K562 (cell line): ENCODE results near the gene ORM1. TPM values are rescaled to one million over a fixed set of nuclear protein-coding genes. Genes with fewer than 3 reads are reported as not detected.
A peak's percentile ranks its signal among the peaks of the same experiment; 100 is the strongest.

Experiments used
- ARID4B ChIP-seq: sonication (generic); formaldehyde crosslinking; IDR thresholded peaks from 2 replicates; pipeline ENCODE4 v1.8.0; 2022; ENCODE audit warnings: mild to moderate bottlenecking, missing genetic modification reagents
- ATF7 ChIP-seq: fragments of 450-650 bp; IDR thresholded peaks from 2 replicates; pipeline ENCODE4 v1.7.1; 2014; ENCODE audit warnings: mild to moderate bottlenecking, moderate library complexity
- FOXJ3 ChIP-seq: sonication (generic); formaldehyde crosslinking; IDR thresholded peaks from 2 replicates; pipeline ENCODE4 v1.4.0; 2020; ENCODE audit warnings: mild to moderate bottlenecking, missing genetic modification reagents
- MTA3 ChIP-seq: fragments of 450-650 bp; formaldehyde crosslinking; IDR thresholded peaks from 2 replicates; pipeline ENCODE4 v1.6.1; 2017; ENCODE audit warnings: mild to moderate bottlenecking, borderline replicate concordance
- NRF1 ChIP-seq, 2 experiments: fragments of 450-650 bp; IDR thresholded peaks in 1 of 2; conservative IDR thresholded peaks in 1 of 2; 2 replicates each; pipeline ENCODE4 v1.6.1; 2014; ENCODE audit warnings: mild to moderate bottlenecking in 2 of 2
- PML ChIP-seq: IDR thresholded peaks from 2 replicates; pipeline ENCODE4 v1.6.1; 2012; ENCODE audit warnings: low read length, inconsistent platforms
- SMAD1 ChIP-seq: fragments of 150-350 bp; IDR thresholded peaks from 2 replicates; pipeline ENCODE4 v1.6.1; 2014; ENCODE audit warnings: low read length, low read depth; ENCODE audit not compliant: partially characterized antibody
- SREBF2 ChIP-seq: sonication (generic); formaldehyde crosslinking; IDR thresholded peaks from 2 replicates; pipeline ENCODE4 v1.4.0; 2020; ENCODE audit warnings: mild to moderate bottlenecking, missing genetic modification reagents
- THAP12 ChIP-seq: fragments of 250-450 bp; sonication (Bioruptor Pico); IDR thresholded peaks from 2 replicates; pipeline ENCODE4 v1.9.0; 2021; ENCODE audit warnings: mild to moderate bottlenecking, inconsistent platforms
- U2AF2 ChIP-seq: fragments of 200-400 bp; formaldehyde crosslinking; optimal IDR thresholded peaks from 2 replicates; pipeline ENCODE3; 2017; ENCODE audit warnings: low read depth, mild to moderate bottlenecking, low read length
- ZFP36 ChIP-seq: fragments of 150-350 bp; IDR thresholded peaks from 2 replicates; pipeline ENCODE4 v1.6.1; 2018; ENCODE audit warnings: low read length, low read depth; ENCODE audit not compliant: partially characterized antibody
- ZNF79 ChIP-seq: fragments of 250-450 bp; sonication (Bioruptor Pico); IDR thresholded peaks from 2 replicates; pipeline ENCODE4 v1.4.0; 2020; ENCODE audit warnings: low read depth, mild to moderate bottlenecking, moderate library complexity
- polyA plus RNA-seq, 8 experiments: library from polyadenylated mRNA; depleted of rRNA in 4 of 8; stranded (reverse) in 5 of 8; unstranded in 3 of 8; fragments of >200 nt; fragmentation: Nextera tagmentation in 2 of 8; fragmentation: Illumina TruSeq in 1 of 8; extraction: Ambion mirVana in 2 of 8; extraction: Trizol in 1 of 8; gene quantifications; 2 replicates each; pipeline versions ENCODE4 v1.2.1 to v1.2.3, GENCODE V29; 2011 to 2014; ENCODE audit warnings: inconsistent platforms in 1 of 8, missing spikeins in 1 of 8
- total RNA-seq, 7 experiments: library from RNA; depleted of rRNA in 6 of 7; stranded (reverse); fragments of >200 nt in 6 of 7; fragmentation: Illumina TruSeq in 2 of 7; extraction: Trizol in 2 of 7; gene quantifications; 2 replicates each; pipeline versions ENCODE4 v1.2.1 to v1.2.3, GENCODE V29; 2011 to 2021; ENCODE audit warnings: low replicate concordance in 1 of 7
- TF ChIP-seq, protein P1 (sequence below): sonication (generic); IDR thresholded peaks from 2 replicates; pipeline ENCODE4 v1.6.1; 2016
- TF ChIP-seq, protein P2 (sequence below): fragments of 450-650 bp; IDR thresholded peaks from 2 replicates; pipeline ENCODE4 v1.6.1; 2017; ENCODE audit warnings: antibody characterized with exemption, mild to moderate bottlenecking
- TF ChIP-seq, protein P3 (sequence below): sonication (generic); formaldehyde crosslinking; IDR thresholded peaks from 2 replicates; pipeline ENCODE4 v1.9.0; 2022; ENCODE audit warnings: mild to moderate bottlenecking, missing genetic modification reagents

The ORM1 gene
- total and polyA plus RNA-seq, 9 of the 15 experiments (the other 6 are each of a cell fraction or from before 2014, with no cell fraction given): 2.9 TPM; not detected in 8

DNA sequence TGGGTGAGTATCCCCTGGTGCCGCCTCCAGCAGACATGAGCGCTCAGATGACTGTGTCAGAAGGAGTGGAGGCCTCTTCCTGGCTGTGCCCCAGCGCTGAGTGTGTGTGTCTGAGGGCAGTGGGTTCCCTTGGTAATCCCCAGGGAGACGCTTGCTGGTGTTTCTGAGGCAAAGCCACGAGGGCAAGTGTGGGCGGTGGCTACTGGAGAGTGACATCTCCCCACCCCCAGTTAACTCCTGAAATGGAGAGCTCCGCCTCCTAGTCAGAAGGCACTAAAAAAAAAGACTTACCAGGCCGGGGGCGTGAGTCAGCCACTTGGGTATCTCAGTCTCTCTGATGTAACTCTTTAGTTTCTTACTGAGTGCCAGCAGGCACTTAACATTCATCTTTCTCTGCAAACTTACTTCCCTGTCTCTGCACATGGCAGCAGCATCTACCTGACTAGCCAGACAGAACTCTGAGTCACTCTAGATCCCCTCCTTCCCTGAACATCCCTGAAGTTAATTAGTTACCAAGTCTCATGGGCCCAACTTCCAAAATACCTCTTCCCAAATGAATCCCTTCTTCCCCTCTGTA lies 26.1 kb downstream of the ORM1 start (continued):
- TF ChIP-seq ARID4B (CRISPR knock-in tag): 0 out of 2 replicates have a peak, but pooled peaks have one; percentile 39
- TF ChIP-seq FOXJ3 (CRISPR knock-in tag): no peak
- no peak for TF ChIP-seq PML
- no peak for TF ChIP-seq THAP12 (CRISPR knock-in tag)
- TF ChIP-seq, protein P1, sequence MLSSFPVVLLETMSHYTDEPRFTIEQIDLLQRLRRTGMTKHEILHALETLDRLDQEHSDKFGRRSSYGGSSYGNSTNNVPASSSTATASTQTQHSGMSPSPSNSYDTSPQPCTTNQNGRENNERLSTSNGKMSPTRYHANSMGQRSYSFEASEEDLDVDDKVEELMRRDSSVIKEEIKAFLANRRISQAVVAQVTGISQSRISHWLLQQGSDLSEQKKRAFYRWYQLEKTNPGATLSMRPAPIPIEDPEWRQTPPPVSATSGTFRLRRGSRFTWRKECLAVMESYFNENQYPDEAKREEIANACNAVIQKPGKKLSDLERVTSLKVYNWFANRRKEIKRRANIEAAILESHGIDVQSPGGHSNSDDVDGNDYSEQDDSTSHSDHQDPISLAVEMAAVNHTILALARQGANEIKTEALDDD: peak; percentile 60
- TF ChIP-seq ZNF79: no peak
- no peak for TF ChIP-seq SMAD1
- TF ChIP-seq ATF7: peak; percentile 22; the same call in 1 of the 2 replicates
- TF ChIP-seq SREBF2 (CRISPR knock-in tag): no peak
- TF ChIP-seq, protein P2, sequence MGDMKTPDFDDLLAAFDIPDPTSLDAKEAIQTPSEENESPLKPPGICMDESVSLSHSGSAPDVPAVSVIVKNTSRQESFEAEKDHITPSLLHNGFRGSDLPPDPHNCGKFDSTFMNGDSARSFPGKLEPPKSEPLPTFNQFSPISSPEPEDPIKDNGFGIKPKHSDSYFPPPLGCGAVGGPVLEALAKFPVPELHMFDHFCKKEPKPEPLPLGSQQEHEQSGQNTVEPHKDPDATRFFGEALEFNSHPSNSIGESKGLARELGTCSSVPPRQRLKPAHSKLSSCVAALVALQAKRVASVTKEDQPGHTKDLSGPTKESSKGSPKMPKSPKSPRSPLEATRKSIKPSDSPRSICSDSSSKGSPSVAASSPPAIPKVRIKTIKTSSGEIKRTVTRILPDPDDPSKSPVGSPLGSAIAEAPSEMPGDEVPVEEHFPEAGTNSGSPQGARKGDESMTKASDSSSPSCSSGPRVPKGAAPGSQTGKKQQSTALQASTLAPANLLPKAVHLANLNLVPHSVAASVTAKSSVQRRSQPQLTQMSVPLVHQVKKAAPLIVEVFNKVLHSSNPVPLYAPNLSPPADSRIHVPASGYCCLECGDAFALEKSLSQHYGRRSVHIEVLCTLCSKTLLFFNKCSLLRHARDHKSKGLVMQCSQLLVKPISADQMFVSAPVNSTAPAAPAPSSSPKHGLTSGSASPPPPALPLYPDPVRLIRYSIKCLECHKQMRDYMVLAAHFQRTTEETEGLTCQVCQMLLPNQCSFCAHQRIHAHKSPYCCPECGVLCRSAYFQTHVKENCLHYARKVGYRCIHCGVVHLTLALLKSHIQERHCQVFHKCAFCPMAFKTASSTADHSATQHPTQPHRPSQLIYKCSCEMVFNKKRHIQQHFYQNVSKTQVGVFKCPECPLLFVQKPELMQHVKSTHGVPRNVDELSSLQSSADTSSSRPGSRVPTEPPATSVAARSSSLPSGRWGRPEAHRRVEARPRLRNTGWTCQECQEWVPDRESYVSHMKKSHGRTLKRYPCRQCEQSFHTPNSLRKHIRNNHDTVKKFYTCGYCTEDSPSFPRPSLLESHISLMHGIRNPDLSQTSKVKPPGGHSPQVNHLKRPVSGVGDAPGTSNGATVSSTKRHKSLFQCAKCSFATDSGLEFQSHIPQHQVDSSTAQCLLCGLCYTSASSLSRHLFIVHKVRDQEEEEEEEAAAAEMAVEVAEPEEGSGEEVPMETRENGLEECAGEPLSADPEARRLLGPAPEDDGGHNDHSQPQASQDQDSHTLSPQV: peak; percentile 51; the same call in 1 of the 2 replicates
- TF ChIP-seq MTA3: peak; percentile 18; the same call in 1 of the 2 replicates
- no peak for TF ChIP-seq ZFP36
- TF ChIP-seq NRF1 (conservative IDR thresholded peaks at IDR 0.05 in 1 of 2, IDR thresholded peaks at IDR 0.05 in 1 of 2): peak; percentile 17 to 21; a peak in 1 of 4 replicates
- TF ChIP-seq, protein P3, sequence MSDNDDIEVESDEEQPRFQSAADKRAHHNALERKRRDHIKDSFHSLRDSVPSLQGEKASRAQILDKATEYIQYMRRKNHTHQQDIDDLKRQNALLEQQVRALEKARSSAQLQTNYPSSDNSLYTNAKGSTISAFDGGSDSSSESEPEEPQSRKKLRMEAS (CRISPR knock-in tag): peak; percentile 30; the same call in 1 of the 2 replicates
- TF ChIP-seq U2AF2: no peak
